NB4 (cell line): Measurements from ENCODE around the gene CNNM4.

Experiments used
- MYC ChIP-seq: IDR thresholded peaks from 2 replicates; pipeline ENCODE4 v1.6.1; 2011; ENCODE audit warnings: low read depth, low read length
- POLR2A ChIP-seq: IDR thresholded peaks from 2 replicates; pipeline ENCODE4 v1.6.1; 2011; ENCODE audit warnings: mild to moderate bottlenecking; ENCODE audit not compliant: insufficient read length; ENCODE audit errors: extremely low read depth
- TF ChIP-seq, protein P1 (sequence below): IDR thresholded peaks from one replicate; pipeline ENCODE4 v1.5.1; 2012; ENCODE audit warnings: low read depth, low read length
- TF ChIP-seq, protein P2 (sequence below): IDR thresholded peaks from 2 replicates; pipeline ENCODE4 v1.6.1; 2011; ENCODE audit warnings: low read depth, low read length

DNA sequence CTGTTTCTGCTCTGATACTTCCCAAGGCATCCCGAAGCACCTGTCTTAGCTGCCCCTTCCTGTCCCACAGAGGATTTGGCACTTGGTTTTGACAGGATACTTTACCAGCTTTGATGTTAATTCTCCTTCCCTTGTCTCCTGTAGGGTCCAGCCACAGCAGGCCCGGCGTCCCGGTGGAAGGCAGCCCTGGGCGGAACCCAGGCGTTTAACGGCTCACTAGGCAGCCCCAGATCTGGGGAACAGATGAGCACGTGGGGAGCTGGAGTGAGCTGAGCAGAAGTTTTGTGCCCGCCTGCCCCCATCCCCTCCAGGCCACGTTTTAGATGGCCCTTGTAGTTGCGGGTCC lies 71.7 kb downstream of the CNNM4 start:
- TF ChIP-seq, protein P1, sequence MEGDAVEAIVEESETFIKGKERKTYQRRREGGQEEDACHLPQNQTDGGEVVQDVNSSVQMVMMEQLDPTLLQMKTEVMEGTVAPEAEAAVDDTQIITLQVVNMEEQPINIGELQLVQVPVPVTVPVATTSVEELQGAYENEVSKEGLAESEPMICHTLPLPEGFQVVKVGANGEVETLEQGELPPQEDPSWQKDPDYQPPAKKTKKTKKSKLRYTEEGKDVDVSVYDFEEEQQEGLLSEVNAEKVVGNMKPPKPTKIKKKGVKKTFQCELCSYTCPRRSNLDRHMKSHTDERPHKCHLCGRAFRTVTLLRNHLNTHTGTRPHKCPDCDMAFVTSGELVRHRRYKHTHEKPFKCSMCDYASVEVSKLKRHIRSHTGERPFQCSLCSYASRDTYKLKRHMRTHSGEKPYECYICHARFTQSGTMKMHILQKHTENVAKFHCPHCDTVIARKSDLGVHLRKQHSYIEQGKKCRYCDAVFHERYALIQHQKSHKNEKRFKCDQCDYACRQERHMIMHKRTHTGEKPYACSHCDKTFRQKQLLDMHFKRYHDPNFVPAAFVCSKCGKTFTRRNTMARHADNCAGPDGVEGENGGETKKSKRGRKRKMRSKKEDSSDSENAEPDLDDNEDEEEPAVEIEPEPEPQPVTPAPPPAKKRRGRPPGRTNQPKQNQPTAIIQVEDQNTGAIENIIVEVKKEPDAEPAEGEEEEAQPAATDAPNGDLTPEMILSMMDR, result no peak
- TF ChIP-seq POLR2A, result no peak
- TF ChIP-seq, protein P2, sequence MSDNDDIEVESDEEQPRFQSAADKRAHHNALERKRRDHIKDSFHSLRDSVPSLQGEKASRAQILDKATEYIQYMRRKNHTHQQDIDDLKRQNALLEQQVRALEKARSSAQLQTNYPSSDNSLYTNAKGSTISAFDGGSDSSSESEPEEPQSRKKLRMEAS, result no peak
- TF ChIP-seq MYC, result no peak
